Subcutaneous abdominal adipose tissue (tissue), 5 donors: Measurements from ENCODE around the gene VIPR2.
"Not testable (repeated sequence)": the region's sequence is repeated elsewhere in the genome, so short reads cannot be mapped to it uniquely, and the experiment has no call there.

Source experiments
- H3K27ac ChIP-seq: one replicate; pipeline ENCODE4 v1.7.0; 2013; ENCODE audit warnings: low read depth, mild to moderate bottlenecking, inconsistent platforms, low read length, moderate library complexity
- H3K27me3 ChIP-seq, 5 donors: one replicate each; pipeline ENCODE4 v1.7.0; 2013; ENCODE audit warnings: low read length in 5 of 5, inconsistent platforms in 1 of 5; ENCODE audit not compliant: control insufficient read depth in 5 of 5, insufficient read depth in 4 of 5
- H3K36me3 ChIP-seq, 5 donors: one replicate each; pipeline ENCODE4 v1.7.0; 2013; ENCODE audit warnings: low read length in 5 of 5; ENCODE audit not compliant: control insufficient read depth in 5 of 5, insufficient read depth in 5 of 5
- H3K4me1 ChIP-seq, 5 donors: one replicate each; pipeline ENCODE4 v1.7.0; 2013; ENCODE audit warnings: low read length in 5 of 5, mild to moderate bottlenecking in 3 of 5, moderate library complexity in 1 of 5; ENCODE audit not compliant: control insufficient read depth in 5 of 5, insufficient read depth in 5 of 5
- H3K4me3 ChIP-seq, 5 donors: one replicate each; pipeline ENCODE4 v1.7.0; 2013; ENCODE audit warnings: low read length in 5 of 5, low read depth in 1 of 5
- H3K9ac ChIP-seq, 5 donors: one replicate each; pipeline ENCODE4 v1.7.0; 2013; ENCODE audit warnings: low read length in 5 of 5, mild to moderate bottlenecking in 4 of 5, moderate library complexity in 3 of 5
- H3K9me3 ChIP-seq, 5 donors: one replicate each; pipeline ENCODE4 v1.7.0; 2013; ENCODE audit warnings: low read length in 5 of 5; ENCODE audit not compliant: control insufficient read depth in 5 of 5
- donor health status: healthy.
- donor health status: healthy.
- donor health status: healthy.
- donor health status: healthy.
- donor health status: healthy.

The VIPR2 gene

GRCh38 chr7:159175100-159175499 lies 30.4 kb upstream of the VIPR2 start:
- not testable (repeated sequence) for H3K4me1 ChIP-seq, H3K27me3 ChIP-seq, H3K36me3 ChIP-seq, H3K4me3 ChIP-seq, H3K27ac ChIP-seq, H3K9ac ChIP-seq, H3K9me3 ChIP-seq

GRCh38 chr7:159172400-159172799 lies 27.7 kb upstream of the VIPR2 start:
- no peak overlapping the region for H3K27ac ChIP-seq
- peaks cover 0 to 2% (median 0%) of the 10 kb centered on the region in 5 donors for H3K4me1 ChIP-seq
- H3K4me3 ChIP-seq = no peak overlapping the region
- no peaks in the 10 kb centered on the region for H3K36me3 ChIP-seq
- peaks cover 0 to 3% (median 0%) of the 10 kb centered on the region in 5 donors for H3K27me3 ChIP-seq
- H3K9me3 ChIP-seq = peaks cover 0 to 9% (median 0%) of the 10 kb centered on the region in 5 donors
- H3K9ac ChIP-seq = no peak overlapping the region

DNA sequence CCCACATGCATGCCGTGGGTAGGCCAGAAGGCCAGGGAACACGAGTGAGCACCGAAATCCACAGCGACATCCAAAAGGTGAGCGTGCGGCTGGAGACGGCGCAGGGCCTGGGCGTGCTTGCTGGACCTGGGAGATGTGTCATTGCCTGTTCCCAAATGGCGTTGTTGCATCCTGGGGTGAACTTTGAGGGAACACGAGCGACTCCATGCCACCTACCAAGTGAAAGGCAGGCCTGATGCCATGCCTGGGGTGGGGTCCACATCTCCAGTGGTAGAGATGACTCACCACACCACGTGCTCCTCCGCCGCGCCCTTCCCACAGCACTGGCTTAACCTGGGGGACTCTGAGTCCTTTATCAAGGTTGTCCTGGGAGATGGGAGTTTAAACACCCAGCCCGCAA lies 24.7 kb upstream of the VIPR2 start:
- no peaks in the 10 kb centered on the region for H3K36me3 ChIP-seq

GRCh38 chr7:159167139-159167538 lies 22.5 kb upstream of the VIPR2 start:
- H3K9ac ChIP-seq = no peak overlapping the region
- no peak overlapping the region for H3K27ac ChIP-seq
- H3K4me3 ChIP-seq = no peak overlapping the region
- H3K36me3 ChIP-seq = no peaks in the 10 kb centered on the region
- H3K4me1 ChIP-seq = peaks cover 0 to 2% (median 0%) of the 10 kb centered on the region in 5 donors
- H3K9me3 ChIP-seq = peaks cover 2 to 14% (median 4%) of the 10 kb centered on the region in 5 donors
- H3K27me3 ChIP-seq = peaks cover 0 to 3% (median 0%) of the 10 kb centered on the region in 5 donors

More for the DNA sequence above, 24.7 kb upstream of the VIPR2 start:
- no peak overlapping the region for H3K27ac ChIP-seq
- H3K4me1 ChIP-seq = peaks cover 0 to 2% (median 0%) of the 10 kb centered on the region in 5 donors
- H3K27me3 ChIP-seq = peaks cover 0 to 3% (median 2%) of the 10 kb centered on the region in 5 donors
- H3K4me3 ChIP-seq = no peak overlapping the region
- peaks cover 2 to 14% (median 4%) of the 10 kb centered on the region in 5 donors for H3K9me3 ChIP-seq
- no peak overlapping the region for H3K9ac ChIP-seq

GRCh38 chr7:159166530-159166929 lies 21.9 kb upstream of the VIPR2 start:
- H3K27me3 ChIP-seq = peaks cover 0 to 3% (median 0%) of the 10 kb centered on the region in 5 donors
- H3K27ac ChIP-seq = no peak overlapping the region
- peaks cover 2 to 14% (median 4%) of the 10 kb centered on the region in 5 donors for H3K9me3 ChIP-seq
- H3K4me3 ChIP-seq = no peak overlapping the region
- peaks cover 0 to 2% (median 0%) of the 10 kb centered on the region in 5 donors for H3K4me1 ChIP-seq
- H3K9ac ChIP-seq = no peak overlapping the region
- no peaks in the 10 kb centered on the region for H3K36me3 ChIP-seq

DNA sequence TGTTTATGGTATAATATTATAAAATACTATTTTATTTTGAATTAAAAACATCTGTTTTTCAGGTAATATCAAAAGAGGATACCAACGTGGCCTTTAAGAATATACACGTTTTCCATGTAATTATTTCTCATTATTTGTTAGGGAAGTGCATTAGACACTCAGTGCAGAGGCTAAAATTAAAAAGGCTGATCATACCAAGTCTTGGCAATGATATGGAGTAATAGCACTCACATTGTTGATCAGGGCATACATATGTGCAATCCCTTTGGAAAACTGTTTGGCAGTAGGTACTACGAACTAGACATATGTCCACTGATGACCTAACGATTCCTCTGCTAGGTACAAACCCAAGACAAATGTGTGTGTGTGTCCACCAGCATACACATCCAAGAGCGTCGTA lies 20.7 kb upstream of the VIPR2 start:
- Histone ChIP-seq H3K36me3 (no peaks in the 10 kb centered on the region), H3K27me3 (peaks cover 0 to 3% (median 0%) of the 10 kb centered on the region in 5 donors), H3K9me3 (peaks cover 0 to 7% (median 4%) of the 10 kb centered on the region in 5 donors), H3K27ac (no peak overlapping the region), H3K4me3 (no peak overlapping the region), H3K4me1 (peaks cover 0 to 1% (median 0%) of the 10 kb centered on the region in 5 donors), H3K9ac (no peak overlapping the region)

DNA sequence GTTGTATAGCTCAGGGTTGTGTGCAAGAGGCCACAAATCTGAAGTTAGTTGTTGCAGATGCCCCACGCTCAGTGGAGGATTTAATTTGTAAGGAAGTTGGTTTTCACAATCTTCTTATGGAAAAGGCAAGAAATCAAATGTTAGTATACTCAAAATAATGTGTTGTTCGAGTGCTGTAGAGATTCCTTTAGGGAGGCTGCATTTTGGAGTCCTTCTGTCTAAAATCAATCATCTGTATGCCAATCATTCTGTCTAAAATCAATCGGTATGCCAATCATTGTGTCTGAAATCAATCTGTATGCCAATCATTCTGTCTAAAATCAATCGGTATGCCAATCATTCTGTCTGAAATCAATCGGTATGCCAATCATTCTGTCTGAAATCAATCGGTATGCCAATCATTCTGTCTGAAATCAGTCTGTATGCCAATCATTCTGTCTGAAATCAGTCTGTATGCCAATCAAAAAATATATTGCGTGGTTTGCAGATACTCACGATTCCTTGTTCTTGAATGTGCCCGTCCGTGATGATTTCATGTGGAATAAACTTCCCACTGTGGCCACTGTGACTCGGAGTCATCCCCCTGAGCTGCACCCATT lies 19.1 kb upstream of the VIPR2 start:
- H3K27ac ChIP-seq, H3K27me3 ChIP-seq, H3K9ac ChIP-seq, H3K9me3 ChIP-seq, H3K4me1 ChIP-seq, H3K4me3 ChIP-seq, H3K36me3 ChIP-seq: not testable (repeated sequence)

GRCh38 chr7:159162050-159162626 lies 17.5 kb upstream of the VIPR2 start:
- not testable (repeated sequence) for H3K4me3 ChIP-seq, H3K4me1 ChIP-seq, H3K36me3 ChIP-seq, H3K9me3 ChIP-seq, H3K27me3 ChIP-seq, H3K27ac ChIP-seq, H3K9ac ChIP-seq

DNA sequence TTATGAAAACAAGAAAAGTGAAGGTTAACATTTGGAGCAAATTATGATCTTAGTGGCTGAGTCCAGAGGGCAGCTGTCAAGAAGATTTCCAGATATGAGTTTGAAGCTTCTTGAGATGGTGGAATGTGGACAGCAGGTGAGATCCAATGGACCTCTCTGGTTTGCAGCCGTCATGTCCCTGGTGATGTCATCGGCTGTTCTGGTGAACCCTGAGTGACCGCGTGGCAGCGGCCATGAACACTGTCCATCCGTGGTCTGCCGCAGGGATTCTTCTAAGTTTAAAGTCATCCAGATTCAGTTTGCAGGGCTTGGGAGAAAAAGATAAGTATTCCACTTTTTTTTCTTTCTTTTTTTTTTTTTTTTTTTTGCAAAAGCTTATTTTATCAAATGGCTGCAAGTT lies 15.8 kb upstream of the VIPR2 start:
- Histone ChIP-seq H3K27me3 (peaks cover 0 to 5% (median 0%) of the 10 kb centered on the region in 5 donors), H3K4me1 (no peaks in the 10 kb centered on the region), H3K9me3 (peaks cover 0 to 2% (median under 1%) of the 10 kb centered on the region in 5 donors), H3K36me3 (no peaks in the 10 kb centered on the region), H3K9ac (no peak overlapping the region), H3K4me3 (no peak overlapping the region), H3K27ac (no peak overlapping the region)

GRCh38 chr7:159159731-159160130 lies 15.1 kb upstream of the VIPR2 start:
- Histone ChIP-seq H3K9me3 (no peaks in the 10 kb centered on the region), H3K36me3 (no peaks in the 10 kb centered on the region), H3K27ac (no peak overlapping the region), H3K4me1 (no peaks in the 10 kb centered on the region), H3K27me3 (peaks cover 0 to 5% (median 0%) of the 10 kb centered on the region in 5 donors), H3K4me3 (no peak overlapping the region), H3K9ac (no peak overlapping the region)
